GM19372 (cell line): Measurements from ENCODE around the gene DNAH11.
"Not testable (repeated sequence)": the region's sequence is repeated elsewhere in the genome, so short reads cannot be mapped to it uniquely, and the experiment has no call there.

Experiments used
- ATAC-seq: cut with Tn5 transposase; IDR thresholded peaks from one replicate; pipeline ENCODE4 v1.9.1; 2021; ENCODE audit warnings: mild to moderate bottlenecking, low read depth, moderate library complexity; ENCODE audit not compliant: unreplicated experiment

The DNAH11 gene, protein sequence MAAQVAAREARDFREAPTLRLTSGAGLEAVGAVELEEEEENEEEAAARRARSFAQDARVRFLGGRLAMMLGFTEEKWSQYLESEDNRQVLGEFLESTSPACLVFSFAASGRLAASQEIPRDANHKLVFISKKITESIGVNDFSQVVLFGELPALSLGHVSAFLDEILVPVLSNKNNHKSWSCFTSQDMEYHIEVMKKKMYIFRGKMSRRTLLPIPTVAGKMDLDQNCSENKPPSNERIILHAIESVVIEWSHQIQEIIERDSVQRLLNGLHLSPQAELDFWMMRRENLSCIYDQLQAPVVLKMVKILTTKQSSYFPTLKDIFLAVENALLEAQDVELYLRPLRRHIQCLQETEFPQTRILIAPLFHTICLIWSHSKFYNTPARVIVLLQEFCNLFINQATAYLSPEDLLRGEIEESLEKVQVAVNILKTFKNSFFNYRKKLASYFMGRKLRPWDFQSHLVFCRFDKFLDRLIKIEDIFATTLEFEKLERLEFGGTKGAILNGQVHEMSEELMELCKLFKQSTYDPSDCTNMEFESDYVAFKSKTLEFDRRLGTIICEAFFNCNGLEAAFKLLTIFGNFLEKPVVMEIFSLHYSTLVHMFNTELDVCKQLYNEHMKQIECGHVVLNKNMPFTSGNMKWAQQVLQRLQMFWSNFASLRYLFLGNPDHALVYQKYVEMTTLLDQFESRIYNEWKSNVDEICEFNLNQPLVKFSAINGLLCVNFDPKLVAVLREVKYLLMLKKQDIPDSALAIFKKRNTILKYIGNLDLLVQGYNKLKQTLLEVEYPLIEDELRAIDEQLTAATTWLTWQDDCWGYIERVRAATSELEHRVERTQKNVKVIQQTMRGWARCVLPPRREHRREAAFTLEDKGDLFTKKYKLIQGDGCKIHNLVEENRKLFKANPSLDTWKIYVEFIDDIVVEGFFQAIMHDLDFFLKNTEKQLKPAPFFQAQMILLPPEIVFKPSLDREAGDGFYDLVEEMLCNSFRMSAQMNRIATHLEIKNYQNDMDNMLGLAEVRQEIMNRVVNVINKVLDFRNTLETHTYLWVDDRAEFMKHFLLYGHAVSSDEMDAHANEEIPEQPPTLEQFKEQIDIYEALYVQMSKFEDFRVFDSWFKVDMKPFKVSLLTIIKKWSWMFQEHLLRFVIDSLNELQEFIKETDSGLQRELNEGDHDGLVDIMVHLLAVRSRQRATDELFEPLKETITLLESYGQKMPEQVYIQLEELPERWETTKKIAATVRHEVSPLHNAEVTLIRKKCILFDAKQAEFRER (N-terminal part only)

DNA sequence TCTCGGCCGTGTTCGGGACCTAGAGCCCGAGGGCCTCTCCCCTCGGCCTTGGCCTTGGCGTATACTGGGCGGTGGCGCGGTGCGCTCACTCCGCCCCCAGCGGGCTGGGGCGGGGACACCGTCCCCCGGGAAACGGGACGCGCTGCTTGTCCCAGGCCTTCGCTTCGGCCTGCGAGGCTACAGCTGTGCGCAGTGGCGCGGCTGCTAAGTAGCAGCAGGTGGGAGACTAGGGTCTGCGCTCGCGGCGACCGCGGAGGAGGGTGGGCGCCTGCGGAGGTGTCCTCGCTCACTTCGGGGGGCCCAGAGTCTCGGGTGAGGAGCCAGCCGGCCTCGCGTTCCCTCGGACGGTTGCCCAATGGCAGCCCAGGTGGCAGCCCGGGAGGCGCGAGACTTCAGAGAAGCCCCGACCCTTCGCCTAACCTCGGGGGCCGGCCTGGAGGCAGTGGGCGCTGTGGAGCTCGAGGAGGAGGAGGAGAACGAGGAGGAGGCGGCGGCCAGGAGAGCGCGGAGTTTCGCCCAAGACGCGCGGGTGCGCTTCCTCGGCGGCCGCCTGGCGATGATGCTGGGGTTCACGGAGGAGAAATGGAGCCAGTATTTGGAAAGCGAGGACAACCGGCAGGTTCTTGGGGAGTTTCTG lies at the start of gene DNAH11:
TSS of gene DNAH11 (plus strand) at position 149 of the 637 bp plus-strand sequence. CDS start at position 356, 207 bp downstream.
- ATAC-seq, result peak; percentile 88

DNA sequence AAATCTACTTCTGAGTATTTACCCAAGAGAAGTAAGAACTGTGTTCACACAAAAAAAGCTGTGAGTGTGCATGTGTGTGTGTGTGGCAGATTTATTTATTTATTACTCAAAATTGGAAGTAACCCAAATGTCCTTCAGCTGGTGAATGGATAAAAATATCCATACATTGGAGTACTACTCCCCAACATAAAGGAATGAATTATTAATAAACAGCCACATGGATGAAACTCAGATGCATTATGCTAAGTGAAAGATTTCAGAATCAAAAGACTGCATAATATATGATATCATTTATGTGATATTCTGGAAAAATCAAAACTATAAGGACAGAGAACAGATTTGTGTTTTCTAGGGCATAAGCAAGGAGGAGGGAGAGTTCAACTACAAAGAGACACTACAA lies 47.1 kb upstream of the DNAH11 start:
- no peak for ATAC-seq

DNA sequence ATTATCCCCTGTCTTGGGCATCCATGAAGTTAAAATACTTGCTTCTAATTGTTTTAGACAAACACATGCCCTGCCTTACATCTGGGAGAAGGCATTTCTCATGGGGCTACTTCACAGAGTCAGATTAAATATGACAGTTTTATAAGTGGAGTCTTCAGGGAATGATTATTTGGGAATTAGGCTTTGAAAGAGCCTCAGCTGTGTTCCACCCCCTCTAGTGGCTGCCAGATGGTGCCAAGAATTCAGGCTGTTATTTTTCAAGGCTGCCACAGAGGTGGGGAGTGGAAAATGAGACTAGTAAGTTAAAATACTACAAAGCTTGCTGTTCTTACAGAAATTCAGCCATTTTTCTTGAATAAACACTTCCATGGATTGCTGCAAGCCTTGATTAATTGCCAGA lies 45.8 kb upstream of the DNAH11 start:
- ATAC-seq, result no peak

DNA sequence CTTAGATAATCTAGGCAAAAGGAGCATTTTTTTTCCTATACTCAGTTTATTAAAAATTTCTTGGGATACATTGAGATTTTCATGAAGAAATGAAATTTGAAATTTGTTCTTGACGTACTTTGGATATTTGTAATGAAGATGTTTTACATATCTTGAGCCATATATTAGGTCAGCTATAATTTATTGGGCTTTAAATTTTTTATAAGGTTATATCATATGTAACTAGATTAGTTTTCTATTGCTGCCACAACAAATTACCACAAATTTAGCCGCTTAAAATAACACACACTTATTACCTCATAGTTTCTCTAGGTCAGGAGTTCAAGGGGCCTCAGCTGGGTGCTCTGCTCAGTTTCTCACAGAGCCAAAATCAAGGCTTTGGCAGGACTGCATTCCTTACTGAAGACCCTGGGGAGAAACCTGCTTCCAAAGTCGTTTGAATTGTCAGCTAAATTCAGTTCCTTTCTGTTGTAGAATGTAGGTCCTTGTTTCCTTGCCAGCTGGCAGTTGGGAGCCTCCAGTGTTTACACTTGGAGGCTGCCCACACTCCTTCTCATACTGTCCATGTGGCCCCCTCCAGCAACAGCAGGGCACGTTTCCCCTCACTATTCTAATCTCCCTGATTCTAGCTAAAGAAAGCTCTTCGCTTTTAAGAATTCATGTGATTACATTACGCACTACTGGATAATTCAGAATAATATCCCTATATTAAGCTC lies 42.6 kb upstream of the DNAH11 start:
- no peak for ATAC-seq

DNA sequence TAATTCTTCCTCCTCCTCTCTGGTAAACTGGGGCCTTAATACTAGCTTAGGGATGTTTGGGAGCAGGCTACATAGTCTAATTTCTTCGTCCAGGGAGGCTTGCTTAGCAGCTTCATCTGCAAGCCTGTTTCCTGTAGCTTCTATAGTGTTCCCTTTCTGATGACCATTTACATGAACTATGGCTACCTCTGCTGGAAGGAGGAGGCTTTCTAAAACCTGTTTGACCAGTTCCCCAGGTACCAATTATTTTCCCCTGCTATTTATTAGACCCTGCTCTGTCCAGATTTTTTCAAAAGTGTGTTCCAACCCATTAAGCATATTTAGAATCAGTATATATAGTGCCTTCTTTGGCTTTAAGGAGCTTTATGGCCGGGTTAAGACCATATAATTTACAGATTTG lies 38.8 kb upstream of the DNAH11 start:
- ATAC-seq, result no peak

DNA sequence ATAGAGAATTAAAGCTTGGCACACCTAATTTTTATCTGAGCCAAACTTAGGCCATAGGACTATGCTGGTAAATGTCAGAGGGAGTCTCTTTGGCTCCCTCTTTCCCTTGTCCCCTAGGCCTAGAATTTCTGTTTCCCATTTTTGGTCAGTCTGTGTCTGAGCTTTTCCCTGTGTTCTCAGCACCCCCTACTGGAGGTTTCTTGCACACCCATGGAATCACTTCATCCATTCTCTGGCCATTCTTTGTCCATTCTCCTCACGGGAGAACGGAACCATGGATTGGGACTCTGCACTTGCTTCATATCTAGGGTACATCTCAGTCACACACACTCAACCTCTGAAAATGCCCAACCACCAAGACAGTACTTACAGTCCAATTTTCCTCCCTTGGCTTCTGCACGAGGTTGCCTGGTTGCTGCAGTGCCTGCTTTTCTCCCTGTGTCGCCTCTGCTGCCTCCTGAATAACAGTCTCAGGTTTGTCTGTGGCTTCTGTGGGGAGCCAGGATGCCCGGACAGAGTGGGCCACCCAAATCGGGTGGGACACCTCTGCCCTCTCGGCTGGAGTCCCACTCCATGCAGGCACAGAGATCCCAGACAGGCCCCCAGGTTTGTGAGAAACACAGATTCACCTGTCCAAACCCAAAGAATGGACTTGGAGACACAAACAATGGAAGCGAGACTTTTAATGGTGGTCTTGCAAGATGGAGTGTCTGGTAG lies 35.1 kb upstream of the DNAH11 start:
- no peak for ATAC-seq

DNA sequence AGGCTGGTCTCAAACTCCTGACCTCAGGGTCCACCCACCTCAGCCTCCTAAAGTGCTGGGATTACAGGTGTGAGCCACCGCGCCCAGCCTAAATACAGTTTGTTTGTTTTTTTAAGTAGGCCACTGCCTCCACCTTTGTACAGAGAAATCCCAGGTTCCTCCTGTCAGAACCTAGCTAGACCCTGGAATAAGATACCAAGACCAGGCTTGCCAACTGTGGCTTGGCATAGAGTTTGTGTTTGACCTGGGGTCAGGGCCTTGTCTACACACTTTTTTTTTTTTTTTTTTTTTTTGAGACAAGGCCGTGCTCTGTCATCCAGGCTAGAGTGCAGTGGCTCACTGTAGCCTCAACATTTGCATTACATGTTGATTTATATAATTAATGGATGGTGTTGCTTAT lies 34.3 kb upstream of the DNAH11 start:
- no peak for ATAC-seq

DNA sequence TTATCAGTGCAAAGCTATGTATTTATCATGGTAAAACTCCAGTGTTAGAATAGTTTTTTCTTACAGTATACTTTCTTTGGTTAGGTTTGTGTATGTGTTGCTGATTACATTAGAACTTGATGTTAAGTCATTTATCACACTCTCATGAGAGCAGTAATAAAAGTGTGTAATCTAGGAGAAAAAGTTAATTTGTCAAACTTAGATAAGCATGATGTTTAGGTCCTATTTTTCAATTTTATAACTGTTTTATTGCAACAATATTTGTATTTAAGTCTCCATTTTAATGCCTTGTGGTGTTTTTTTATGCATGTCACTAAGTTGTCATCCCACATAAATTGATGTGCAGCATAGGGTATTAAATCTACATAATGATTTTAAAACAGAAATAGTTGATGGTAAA lies 28.8 kb upstream of the DNAH11 start:
- no peak for ATAC-seq

DNA sequence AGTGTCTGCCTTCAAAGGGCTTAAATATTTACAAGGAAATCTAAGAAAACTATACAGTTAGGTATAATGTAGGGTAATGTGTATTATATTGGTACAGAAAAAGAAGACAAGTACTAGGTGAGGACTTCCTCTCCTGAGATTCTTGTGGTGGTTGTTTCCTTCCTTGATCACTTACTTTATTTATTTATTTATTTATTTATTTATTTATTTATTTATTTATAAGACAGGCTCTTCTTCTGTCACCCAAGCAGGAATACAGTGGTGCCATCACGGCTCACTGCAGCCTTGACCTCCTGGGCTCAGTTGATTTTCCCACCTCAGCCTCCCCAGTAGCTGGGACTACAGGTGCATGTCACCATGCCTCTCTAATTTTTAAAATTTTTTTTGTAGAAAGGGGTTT lies 18.2 kb upstream of the DNAH11 start:
- no peak for ATAC-seq

DNA sequence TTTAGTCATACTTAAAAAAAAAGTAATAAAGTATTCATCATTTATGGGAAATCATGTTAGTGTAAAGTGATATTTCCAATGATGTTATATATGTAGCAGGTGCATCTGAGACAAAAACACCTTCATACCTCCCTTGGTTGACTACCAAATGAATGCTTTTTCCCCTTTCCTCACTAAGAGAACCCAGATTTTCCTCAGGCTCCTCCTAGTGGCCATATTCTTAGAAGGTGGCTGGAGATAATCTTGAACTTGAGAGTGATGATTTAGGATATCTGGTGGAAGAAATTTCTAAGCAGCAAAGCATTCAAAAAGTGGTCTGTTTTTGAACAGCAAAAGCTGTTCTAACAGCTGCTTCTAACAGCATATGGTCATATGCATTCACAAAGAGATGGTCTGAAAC lies 16.8 kb upstream of the DNAH11 start:
- ATAC-seq, result no peak

DNA sequence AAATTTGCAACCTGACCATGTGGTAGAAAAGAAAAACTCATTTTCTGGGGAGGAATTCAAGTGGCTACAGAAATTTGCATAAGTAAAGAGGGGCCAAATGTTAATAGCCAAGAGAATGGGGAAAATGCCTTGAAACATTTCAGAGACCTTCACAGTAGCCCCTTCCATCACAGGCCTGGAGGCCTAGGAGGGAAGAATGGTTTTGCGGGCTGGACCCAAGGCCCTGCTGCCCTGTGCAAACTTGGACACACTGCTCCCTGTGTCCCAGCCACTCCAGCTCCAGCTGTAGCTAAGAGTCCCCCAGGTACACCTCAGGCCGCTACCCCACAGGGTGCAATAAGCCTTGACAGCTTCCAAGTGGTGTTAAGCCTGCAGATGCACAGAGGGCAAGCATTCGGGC lies 16.4 kb upstream of the DNAH11 start:
- ATAC-seq, result no peak

DNA sequence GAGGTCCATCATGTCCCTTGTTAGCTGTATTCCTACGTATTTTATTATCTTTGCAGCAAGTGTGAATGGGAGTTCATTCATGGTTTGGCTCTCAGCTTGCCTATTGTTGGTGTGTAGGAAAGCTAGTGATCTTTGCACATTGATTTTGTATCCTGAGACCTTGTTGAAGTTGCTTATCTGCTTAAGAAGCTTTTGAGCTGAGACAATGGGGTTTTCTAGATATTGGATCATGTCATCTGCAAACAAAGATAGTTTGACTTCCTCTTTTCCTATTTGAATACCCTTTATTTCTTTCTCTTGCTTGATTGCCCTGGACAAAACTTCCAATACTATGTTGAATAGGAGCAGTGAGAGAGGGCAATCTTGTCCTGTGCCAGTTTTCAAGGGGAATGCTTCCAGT lies 10.4 kb upstream of the DNAH11 start:
- not testable (repeated sequence) for ATAC-seq

DNA sequence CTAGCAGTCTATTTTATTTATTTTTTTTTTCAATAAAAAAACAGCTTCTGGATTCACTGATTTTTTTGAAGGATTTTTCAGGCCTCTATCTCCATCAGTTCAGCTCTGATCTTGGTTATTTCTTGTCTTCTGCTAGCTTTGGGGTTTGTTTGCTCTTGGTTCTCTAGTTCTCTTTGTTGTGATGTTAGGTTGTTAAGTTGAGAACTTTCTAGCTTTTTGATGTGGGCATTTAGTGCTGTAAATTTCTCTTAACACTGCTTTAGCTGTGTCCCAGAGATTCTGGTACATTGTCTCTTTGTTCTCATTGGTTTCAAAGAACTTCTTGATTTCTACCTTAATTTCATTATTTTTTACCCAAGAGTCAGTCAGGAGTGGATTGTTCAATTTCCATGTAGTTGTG lies 9.2 kb upstream of the DNAH11 start:
- ATAC-seq, result not testable (repeated sequence)

DNA sequence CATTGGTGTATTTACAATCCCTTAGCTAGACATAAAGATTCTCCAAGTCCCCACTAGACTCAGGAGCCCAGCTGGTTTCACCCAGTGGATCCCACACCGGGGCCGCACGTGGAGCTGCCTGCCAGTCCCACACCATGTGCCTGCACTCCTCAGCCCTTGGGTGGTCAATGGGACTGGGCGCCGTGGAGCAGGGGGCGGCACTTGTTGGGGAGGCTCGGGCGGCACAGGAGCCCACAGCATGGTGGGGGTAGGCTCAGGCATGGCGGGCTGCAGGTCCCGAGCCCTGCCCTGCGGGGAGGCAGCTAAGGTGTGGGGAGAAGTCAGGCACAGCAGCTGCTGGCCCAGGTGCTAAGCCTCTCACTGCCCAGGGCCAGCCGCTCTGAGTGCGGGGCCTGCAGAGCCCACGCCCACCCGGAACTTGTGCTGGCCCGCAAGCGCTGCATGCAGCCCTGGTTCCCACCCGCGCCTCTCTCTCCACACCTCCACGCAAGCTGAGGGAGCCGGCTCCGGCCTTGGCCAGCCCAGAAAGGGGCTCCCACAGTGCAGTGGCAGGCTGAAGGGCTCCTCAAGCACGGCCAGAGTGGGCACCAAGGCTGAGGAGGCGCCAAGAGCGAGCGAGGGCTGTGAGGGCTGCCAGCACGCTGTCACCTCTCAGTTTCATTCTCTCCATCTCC lies 6.3 kb upstream of the DNAH11 start:
- ATAC-seq, result not testable (repeated sequence)

DNA sequence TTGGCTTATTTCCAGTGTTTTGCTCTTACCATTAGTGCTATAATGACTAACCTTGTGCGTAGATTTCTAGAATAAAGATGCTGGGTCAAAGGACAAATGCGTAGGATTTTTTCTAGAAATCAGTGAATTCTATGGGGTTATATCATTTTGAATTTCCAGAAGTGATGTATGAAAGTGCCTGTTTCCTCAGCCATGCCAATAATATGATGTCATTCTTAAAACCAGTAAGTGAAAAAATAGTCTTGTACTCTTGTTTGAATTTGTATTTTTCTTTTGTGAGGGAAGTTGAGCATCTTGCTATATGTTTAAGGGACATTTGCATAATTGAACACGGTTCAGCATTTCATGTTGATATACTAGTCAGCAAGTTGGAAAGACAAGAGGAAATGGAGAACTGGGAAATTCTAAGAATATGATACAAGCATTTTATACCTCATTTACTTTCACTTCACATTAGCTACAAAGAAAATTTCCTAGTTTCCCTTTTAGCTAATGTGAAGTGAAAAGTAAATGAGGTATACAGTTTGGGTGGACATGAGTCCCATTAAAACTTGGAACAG lies 3.8 kb upstream of the DNAH11 start:
- no peak for ATAC-seq

DNA sequence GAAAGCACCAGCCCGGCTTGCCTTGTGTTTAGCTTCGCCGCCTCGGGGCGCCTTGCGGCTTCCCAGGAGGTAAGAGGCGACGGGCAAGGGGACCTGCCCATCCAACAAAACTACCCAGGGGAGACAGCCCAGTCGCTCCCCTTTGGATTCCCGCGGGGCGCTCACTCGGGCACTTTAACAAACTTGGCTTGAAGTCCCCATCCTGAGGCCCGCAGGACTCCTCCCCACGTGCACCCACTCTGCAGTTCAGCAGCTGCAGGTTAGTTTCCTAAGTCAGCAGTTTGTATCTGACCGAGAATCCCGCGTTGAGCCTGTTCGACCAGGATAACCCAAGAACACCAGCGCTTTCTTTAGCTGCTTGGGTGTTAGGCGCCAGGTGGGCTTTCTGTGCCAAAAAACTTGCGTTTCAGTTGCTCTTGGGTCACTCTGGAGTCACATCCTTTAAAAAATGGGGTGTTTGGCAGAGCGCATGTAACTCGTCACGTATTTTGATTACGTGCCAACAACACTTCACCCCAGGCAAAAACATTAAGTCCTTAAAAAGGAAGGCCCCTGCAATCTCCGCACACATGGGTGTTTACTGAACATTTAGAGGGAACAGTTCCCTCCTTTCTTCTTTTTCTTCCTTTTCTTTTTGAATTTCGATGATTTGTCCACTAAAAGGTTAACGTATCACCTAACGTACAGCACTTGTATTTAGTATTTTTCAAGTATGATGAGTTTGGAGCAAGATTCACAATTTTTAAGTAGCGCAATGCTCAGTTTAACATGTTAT lies 876 bp downstream of the DNAH11 start:
- ATAC-seq, result peak; percentile 21

DNA sequence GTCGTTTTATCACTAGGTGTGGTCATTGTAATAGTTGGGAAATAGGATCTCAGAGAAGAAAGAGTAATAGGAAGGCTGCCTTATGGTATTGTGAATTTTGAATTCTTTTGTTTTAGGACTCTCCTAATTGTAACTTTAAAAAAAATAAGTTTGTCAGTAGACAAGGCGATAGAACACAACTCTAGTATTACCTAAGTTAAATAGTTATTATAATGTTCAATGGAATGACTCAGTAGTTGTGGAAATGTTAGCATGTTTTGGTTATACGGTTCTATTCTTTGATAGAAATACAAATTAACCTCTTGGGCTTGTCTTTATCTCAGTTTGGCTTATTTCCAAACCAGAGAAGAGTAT lies 1.4 kb downstream of the DNAH11 start:
- no peak for ATAC-seq

DNA sequence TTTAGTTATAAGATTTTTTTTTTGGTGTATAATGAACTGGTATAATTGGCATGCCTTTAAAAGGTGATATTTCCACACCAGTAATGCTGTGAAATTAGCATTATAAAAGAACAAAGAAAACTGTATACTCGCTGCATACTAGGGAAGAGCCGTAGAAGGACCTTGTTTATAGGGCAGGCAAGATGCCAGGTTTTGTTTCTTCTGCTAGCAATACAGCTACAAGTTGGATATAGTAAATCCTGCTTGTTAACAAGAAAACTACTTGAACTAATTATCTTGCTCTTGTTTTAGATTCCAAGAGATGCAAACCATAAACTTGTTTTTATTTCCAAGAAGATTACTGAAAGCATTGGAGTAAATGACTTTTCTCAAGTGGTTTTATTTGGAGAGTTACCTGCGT lies 1.9 kb downstream of the DNAH11 start:
- ATAC-seq, result no peak
